A549 (cell line): ENCODE measurements around the gene TAX1BP1. TPM values are rescaled to one million over a fixed set of nuclear protein-coding genes. Genes with fewer than 3 reads are reported as not detected.
A peak's percentile ranks its signal among the peaks of the same experiment; 100 is the strongest.

Source experiments
- ATAC-seq, 2 experiments: fragments of 200-7000 bp in 1 of 2; fragments of >200 bp in 1 of 2; cut with Nextera tagmentation in 1 of 2; cut with Tn5 transposase in 1 of 2; 3 replicates each; pipeline versions ENCODE4 v1.8.0 to v1.9.1; 2018 to 2020; ENCODE audit warnings: mild to moderate bottlenecking in 1 of 2, moderate library complexity in 1 of 2
- CTCF ChIA-PET: fragments of 300-600 bp; sonication (Branson Sonifier 250); formaldehyde crosslinking; extraction: SDS; loops from one replicate; lab custom pipeline; 2021; ENCODE audit warnings: antibody characterized with exemption, inconsistent platforms; lab: Yijun Ruan, JAX
- POLR2A ChIA-PET: fragments of 350-600 bp; formaldehyde crosslinking; extraction: SDS; loops from one replicate; lab custom pipeline; 2021; ENCODE audit warnings: antibody characterized with exemption, inconsistent platforms; lab: Yijun Ruan, JAX
- DNase-seq, 2 experiments: peaks; one replicate each; pipeline versions ENCODE4 v3.0.0 to v3.0.0-alpha.2; 2011 to 2016; ENCODE audit warnings: low read depth in 1 of 2, low spot score in 1 of 2
- FAIRE-seq: peaks from 2 replicates; lab custom pipeline; 2011; peaks lifted over from hg19 to GRCh38; lab: Jason Lieb, UNC
- H3K27ac ChIP-seq, 2 experiments: fragments of >200 bp; sonication (Bioruptor Twin); formaldehyde crosslinking; 3 replicates each; pipeline ENCODE4 v1.5.1; 2016 to 2017
- H3K4me1 ChIP-seq: fragments of >200 bp; sonication (Bioruptor Twin); formaldehyde crosslinking; 3 replicates; pipeline ENCODE4 v1.6.1; 2016
- H3K4me2 ChIP-seq: fragments of >200 bp; sonication (Bioruptor Twin); formaldehyde crosslinking; 3 replicates; pipeline ENCODE4 v1.6.1; 2016
- H3K4me3 ChIP-seq: fragments of >200 bp; sonication (Bioruptor Twin); formaldehyde crosslinking; 3 replicates; pipeline ENCODE4 v1.5.1; 2016
- H3K9me3 ChIP-seq: fragments of >200 bp; sonication (Bioruptor Twin); formaldehyde crosslinking; 3 replicates; pipeline ENCODE4 v1.6.1; 2016
- CBX2 ChIP-seq: fragments of 200-600 bp; sonication (generic); IDR thresholded peaks from 2 replicates; pipeline ENCODE4 v1.6.1; 2016; ENCODE audit warnings: low read depth, mild to moderate bottlenecking, borderline replicate concordance
- CBX8 ChIP-seq: fragments of 200-600 bp; sonication (generic); IDR thresholded peaks from 2 replicates; pipeline ENCODE4 v1.6.1; 2016
- EHMT2 ChIP-seq: fragments of 200-600 bp; sonication (generic); IDR thresholded peaks from 2 replicates; pipeline ENCODE4 v1.6.1; 2016; ENCODE audit warnings: antibody characterized with exemption, low read depth, mild to moderate bottlenecking, moderate library complexity
- EP300 ChIP-seq, 2 experiments: fragments of >200 bp; sonication (Bioruptor Twin); formaldehyde crosslinking; IDR thresholded peaks; 2 replicates in 1 of 2; 3 replicates in 1 of 2; pipeline ENCODE4 v1.6.1; 2016 to 2017
- FOSB ChIP-seq: fragments of 250-450 bp; sonication (Bioruptor Pico); IDR thresholded peaks from 2 replicates; pipeline ENCODE4 v1.5.0; 2020; ENCODE audit warnings: mild to moderate bottlenecking, moderate library complexity
- FOXS1 ChIP-seq: fragments of 250-450 bp; sonication (Bioruptor Pico); IDR thresholded peaks from 2 replicates; pipeline ENCODE4 v1.5.0; 2020; ENCODE audit warnings: mild to moderate bottlenecking, moderate library complexity
- GATA3 ChIP-seq: IDR thresholded peaks from 2 replicates; pipeline ENCODE4 v1.6.1; 2012; ENCODE audit warnings: borderline replicate concordance
- HDAC2 ChIP-seq: fragments of 200-600 bp; sonication (generic); IDR thresholded peaks from 2 replicates; pipeline ENCODE4 v1.6.1; 2016
- HES2 ChIP-seq: fragments of >200 bp; sonication (Bioruptor Twin); formaldehyde crosslinking; IDR thresholded peaks from 2 replicates; pipeline ENCODE4 v1.6.1; 2016
- HEYL ChIP-seq: fragments of 250-450 bp; sonication (Bioruptor Pico); IDR thresholded peaks from 2 replicates; pipeline ENCODE4 v1.8.0; 2021; ENCODE audit warnings: mild to moderate bottlenecking, moderate library complexity
- HMGXB4 ChIP-seq: fragments of 250-450 bp; sonication (Bioruptor Pico); IDR thresholded peaks from 2 replicates; pipeline ENCODE4 v1.5.0; 2021; ENCODE audit warnings: mild to moderate bottlenecking, moderate library complexity, borderline replicate concordance
- JUN ChIP-seq, 2 experiments: fragments of >200 bp; sonication (Bioruptor Twin); formaldehyde crosslinking; IDR thresholded peaks; 2 replicates in 1 of 2; 3 replicates in 1 of 2; pipeline ENCODE4 v1.6.1; 2016 to 2017
- KDM1A ChIP-seq: fragments of 200-600 bp; sonication (generic); IDR thresholded peaks from 2 replicates; pipeline ENCODE4 v1.6.1; 2016; ENCODE audit warnings: low read depth, mild to moderate bottlenecking
- KDM5A ChIP-seq: fragments of 200-600 bp; sonication (generic); IDR thresholded peaks from 2 replicates; pipeline ENCODE4 v1.6.1; 2016; ENCODE audit warnings: antibody characterized with exemption, mild to moderate bottlenecking
- MYC ChIP-seq: IDR thresholded peaks from 2 replicates; pipeline ENCODE4 v1.6.1; 2012; ENCODE audit warnings: mild to moderate bottlenecking, inconsistent platforms, low read length, improper control_type of control experiment, borderline replicate concordance
- NFE2L2 ChIP-seq: fragments of 150-350 bp; conservative IDR thresholded peaks from 2 replicates; pipeline ENCODE4 v1.6.1; 2014; ENCODE audit warnings: low read length
- PHF8 ChIP-seq: fragments of 200-600 bp; sonication (generic); IDR thresholded peaks from 2 replicates; pipeline ENCODE4 v1.6.1; 2016; ENCODE audit warnings: low read depth, mild to moderate bottlenecking, antibody characterized with exemption, moderate library complexity, borderline replicate concordance
- RAD21 ChIP-seq, 2 experiments: fragments of >200 bp in 1 of 2; sonication (Bioruptor Twin) in 1 of 2; formaldehyde crosslinking in 1 of 2; IDR thresholded peaks in 1 of 2; conservative IDR thresholded peaks in 1 of 2; 2 replicates in 1 of 2; 3 replicates in 1 of 2; pipeline ENCODE4 v1.6.1; 2012 to 2018; ENCODE audit warnings: inconsistent platforms in 1 of 2
- REST ChIP-seq: fragments of 200-600 bp; sonication (generic); IDR thresholded peaks from 2 replicates; pipeline ENCODE4 v1.6.1; 2016; ENCODE audit warnings: antibody characterized with exemption, mild to moderate bottlenecking, moderate library complexity
- RNF2 ChIP-seq: fragments of 200-600 bp; sonication (generic); IDR thresholded peaks from 2 replicates; pipeline ENCODE4 v1.6.1; 2016; ENCODE audit warnings: low read depth, mild to moderate bottlenecking, antibody characterized with exemption, moderate library complexity, borderline replicate concordance
- SREBF2 ChIP-seq: fragments of 450-650 bp; IDR thresholded peaks from 2 replicates; pipeline ENCODE4 v1.6.1; 2014; ENCODE audit warnings: mild to moderate bottlenecking, moderate library complexity
- TP53 ChIP-seq: fragments of 250-450 bp; sonication (Bioruptor Pico); IDR thresholded peaks from 2 replicates; pipeline ENCODE4 v1.5.0; 2021; ENCODE audit warnings: mild to moderate bottlenecking, moderate library complexity
- ZC3H11A ChIP-seq: fragments of 450-650 bp; IDR thresholded peaks from 2 replicates; pipeline ENCODE4 v1.6.1; 2014; ENCODE audit warnings: antibody characterized with exemption, mild to moderate bottlenecking
- ZFP36 ChIP-seq: fragments of 450-650 bp; IDR thresholded peaks from 2 replicates; pipeline ENCODE4 v1.6.1; 2014; ENCODE audit warnings: borderline replicate concordance; ENCODE audit not compliant: partially characterized antibody
- ZNF302 ChIP-seq: fragments of 250-450 bp; sonication (Bioruptor Pico); IDR thresholded peaks from 2 replicates; pipeline ENCODE4 v1.9.0; 2021; ENCODE audit warnings: inconsistent platforms, mild to moderate bottlenecking, moderate library complexity
- ZSCAN20 ChIP-seq: fragments of 250-450 bp; sonication (Bioruptor Pico); IDR thresholded peaks from 2 replicates; pipeline ENCODE4 v1.8.0; 2022; ENCODE audit warnings: mild to moderate bottlenecking, moderate library complexity
- WGBS: methylation state at CpG from one replicate; pipeline ENCODE4 v1.1.6; 2017; ENCODE audit errors: missing lambda C conversion rate; 5-methylcytosine and 5-hydroxymethylcytosine counted together
- polyA plus RNA-seq, 4 experiments: library from polyadenylated mRNA; depleted of rRNA in 3 of 4; stranded (reverse); fragments of >200 nt; fragmentation: RNase III in 1 of 4; extraction: RNeasy Plus Mini Kit Qiagen cat#74134 plus additional on column Dnase treatment in 1 of 4; gene quantifications; 2 replicates in 3 of 4; 3 replicates in 1 of 4; pipeline ENCODE4 v1.2.3, GENCODE V29; 2011 to 2017
- TF ChIP-seq, protein P1 (sequence below): IDR thresholded peaks from 2 replicates; pipeline ENCODE4 v1.6.1; 2012

Gene TAX1BP1
- polyA plus RNA-seq, 2 of the 4 experiments (the other 2 are of a cell fraction): 105 to 180 TPM

- TF ChIP-seq RAD21 (conservative IDR thresholded peaks at IDR 0.05 in 1 of 2, IDR thresholded peaks at IDR 0.05 in 1 of 2): no peak
- TF ChIP-seq CBX2: no peak
- H3K4me1 ChIP-seq: no peaks in the 10 kb centered on the region
- CTCF ChIA-PET: no interaction called here
- DNase-seq (no peak), ATAC-seq (no peak), FAIRE-seq (peak; percentile 32)
- no peak overlapping the region for H3K4me3 ChIP-seq
- H3K4me2 ChIP-seq: no peak overlapping the region
- 93% methylated on average over 2 of the region's 2 CpGs for WGBS
- H3K9me3 ChIP-seq: no peaks in the 10 kb centered on the region
- H3K27ac ChIP-seq: no peak overlapping the region
- POLR2A ChIA-PET: no interaction called here
Measured at GRCh38 chr7:27822245-27822644, 82.3 kb downstream of the TAX1BP1 start.

- H3K4me1 ChIP-seq: no peaks in the 10 kb centered on the region
- H3K9me3 ChIP-seq: no peaks in the 10 kb centered on the region
- no peak for FAIRE-seq
- ChIA-PET POLR2A (no interaction called here), CTCF (interaction anchor here (0.7 to 1.4 kb wide), 2 partner anchors 12 to 270 kb away, joined by 3 read pairs; no protein-coding TSS in a partner anchor)
- WGBS: 88% methylated on average over 2 of the region's 2 CpGs
- TF ChIP-seq EHMT2: no peak
- no peak for TF ChIP-seq NFE2L2
- no peak for TF ChIP-seq HDAC2
- TF ChIP-seq REST: no peak
- TF ChIP-seq MYC: no peak
- no peak for TF ChIP-seq ZNF302
- no peak for TF ChIP-seq PHF8
- TF ChIP-seq HEYL (CRISPR knock-in tag): no peak
- no peak for TF ChIP-seq FOSB (CRISPR knock-in tag)
- no peak for TF ChIP-seq TP53 (CRISPR knock-in tag)
- TF ChIP-seq RNF2: no peak
- TF ChIP-seq, protein P1, sequence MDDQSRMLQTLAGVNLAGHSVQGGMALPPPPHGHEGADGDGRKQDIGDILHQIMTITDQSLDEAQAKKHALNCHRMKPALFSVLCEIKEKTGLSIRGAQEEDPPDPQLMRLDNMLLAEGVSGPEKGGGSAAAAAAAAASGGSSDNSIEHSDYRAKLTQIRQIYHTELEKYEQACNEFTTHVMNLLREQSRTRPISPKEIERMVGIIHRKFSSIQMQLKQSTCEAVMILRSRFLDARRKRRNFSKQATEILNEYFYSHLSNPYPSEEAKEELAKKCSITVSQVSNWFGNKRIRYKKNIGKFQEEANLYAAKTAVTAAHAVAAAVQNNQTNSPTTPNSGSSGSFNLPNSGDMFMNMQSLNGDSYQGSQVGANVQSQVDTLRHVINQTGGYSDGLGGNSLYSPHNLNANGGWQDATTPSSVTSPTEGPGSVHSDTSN: no peak
- no peak for TF ChIP-seq JUN (IDR thresholded peaks at IDR 0.05)
- no peak for TF ChIP-seq ZFP36
- TF ChIP-seq KDM1A: no peak
- no peak for TF ChIP-seq EP300 (IDR thresholded peaks at IDR 0.05)
- no peak for DNase-seq
- H3K27ac ChIP-seq: no peak overlapping the region
- no peak for ATAC-seq
- H3K4me3 ChIP-seq: no peak overlapping the region
- no peak overlapping the region for H3K4me2 ChIP-seq
Measured at GRCh38 chr7:27825891-27826290, 85.9 kb downstream of the TAX1BP1 start.

DNA sequence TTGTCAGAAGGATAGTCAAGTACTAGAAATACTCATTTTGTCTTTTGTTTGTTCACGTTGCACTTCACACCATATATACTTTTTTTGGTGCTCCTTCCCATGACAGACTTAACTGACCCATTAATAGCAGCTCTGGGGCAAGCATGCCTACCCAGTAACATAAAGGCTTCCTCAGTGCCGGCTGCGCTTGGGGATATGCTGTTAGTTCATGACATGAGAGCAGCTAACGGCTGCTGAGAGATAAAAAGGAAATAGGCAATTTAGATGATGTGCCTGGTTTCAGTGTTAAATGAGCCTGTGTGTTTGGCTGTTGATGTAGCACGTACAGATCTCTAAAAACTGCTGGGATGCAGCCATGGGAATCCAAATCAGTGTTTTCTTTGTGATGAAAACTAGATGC, 86.4 kb downstream of the TAX1BP1 start:
- Histone ChIP-seq H3K4me1 (no peaks in the 10 kb centered on the region), H3K27ac (no peak overlapping the region), H3K9me3 (no peaks in the 10 kb centered on the region), H3K4me3 (no peak overlapping the region), H3K4me2 (no peak overlapping the region)
- ChIA-PET POLR2A (no interaction called here), CTCF (interaction anchor here (1.4 kb wide), 1 partner anchor 270 kb away, joined by 3 read pairs; no protein-coding TSS in a partner anchor)
- ATAC-seq (no peak), DNase-seq (no peak), FAIRE-seq (no peak)
- WGBS: 88% methylated on average over 5 of the region's 5 CpGs
- TF ChIP-seq ZSCAN20 (no peak), EHMT2 (no peak), NFE2L2 (no peak), HES2 (no peak), SREBF2 (no peak), KDM5A (no peak), FOXS1 (CRISPR knock-in tag) (no peak), ZC3H11A (no peak), GATA3 (no peak), CBX8 (no peak), HMGXB4 (no peak), RNF2 (no peak)
